Uterus (tissue), 4 donors: Measurements from ENCODE around the gene ANKRD11. TPM values are rescaled to one million over a fixed set of nuclear protein-coding genes. Genes with fewer than 3 reads are reported as not detected.
A peak's percentile ranks its signal among the peaks of the same experiment; 100 is the strongest.
"Not testable (repeated sequence)": the region's sequence is repeated elsewhere in the genome, so short reads cannot be mapped to it uniquely, and the experiment has no call there.

ENCODE experiments used
- DNase-seq, 2 donors: peaks; one replicate each; pipeline ENCODE4 v3.0.0-alpha.2; 2019 to 2020
- H3K27ac ChIP-seq, 2 donors: fragments of 200-600 bp; sonication (generic); 1 replicate in 1 of 2; 2 replicates in 1 of 2; pipeline ENCODE4 v1.5.1; 2016 to 2018
- H3K27me3 ChIP-seq, 2 donors: fragments of 200-600 bp; sonication (generic); one replicate each; pipeline ENCODE4 v1.5.1; 2018 to 2019; ENCODE audit warnings: control low read depth in 1 of 2
- H3K36me3 ChIP-seq, 2 donors: fragments of 200-600 bp; sonication (generic); one replicate each; pipeline ENCODE4 v1.5.1; 2019; ENCODE audit warnings: control low read depth in 1 of 2
- H3K4me1 ChIP-seq, 2 donors: fragments of 200-600 bp; sonication (generic); one replicate each; pipeline ENCODE4 v1.5.1; 2018 to 2019; ENCODE audit warnings: control low read depth in 1 of 2
- H3K4me3 ChIP-seq, 2 donors: fragments of 200-600 bp; sonication (generic); 1 replicate in 1 of 2; 2 replicates in 1 of 2; pipeline ENCODE4 v1.5.1; 2018 to 2019; ENCODE audit warnings: mild to moderate bottlenecking in 1 of 2
- H3K9me3 ChIP-seq, 2 donors: fragments of 200-600 bp; sonication (generic); one replicate each; pipeline ENCODE4 v1.5.1; 2019; ENCODE audit warnings: control low read depth in 1 of 2
- CTCF ChIP-seq, 4 experiments: fragments of 200-600 bp in 2 of 4; fragments of 450-650 bp in 2 of 4; sonication (generic) in 2 of 4; IDR thresholded peaks; one replicate each; pipeline ENCODE4 v1.5.1; 2016 to 2019; ENCODE audit warnings: antibody characterized with exemption in 4 of 4, mild to moderate bottlenecking in 2 of 4, moderate library complexity in 1 of 4
- POLR2A ChIP-seq, 2 donors: fragments of 450-650 bp; IDR thresholded peaks; one replicate each; pipeline ENCODE4 v1.6.1; 2016; ENCODE audit warnings: antibody characterized with exemption in 2 of 2, mild to moderate bottlenecking in 1 of 2, moderate library complexity in 1 of 2
- intact Hi-C: fragments of 100-400 bp; cut with DNase I; formaldehyde crosslinking; loops from one replicate; pipeline ENCODE4 v1.15.1; 2023; ENCODE audit warnings: low total_unique reads
- total RNA-seq, 4 donors: library from RNA; depleted of rRNA in 3 of 4; stranded (reverse); fragments of >200 nt in 3 of 4; gene quantifications; one replicate each; pipeline versions ENCODE4 v1.1.0 to v1.2.4, GENCODE V29; 2014 to 2023
- donor health status: DM: yes; HTN: yes; CAD: no.

Gene ANKRD11
- total RNA-seq, 4 donors from 2014 or later, result 20.5 to 182 (median 45.5) TPM

DNA sequence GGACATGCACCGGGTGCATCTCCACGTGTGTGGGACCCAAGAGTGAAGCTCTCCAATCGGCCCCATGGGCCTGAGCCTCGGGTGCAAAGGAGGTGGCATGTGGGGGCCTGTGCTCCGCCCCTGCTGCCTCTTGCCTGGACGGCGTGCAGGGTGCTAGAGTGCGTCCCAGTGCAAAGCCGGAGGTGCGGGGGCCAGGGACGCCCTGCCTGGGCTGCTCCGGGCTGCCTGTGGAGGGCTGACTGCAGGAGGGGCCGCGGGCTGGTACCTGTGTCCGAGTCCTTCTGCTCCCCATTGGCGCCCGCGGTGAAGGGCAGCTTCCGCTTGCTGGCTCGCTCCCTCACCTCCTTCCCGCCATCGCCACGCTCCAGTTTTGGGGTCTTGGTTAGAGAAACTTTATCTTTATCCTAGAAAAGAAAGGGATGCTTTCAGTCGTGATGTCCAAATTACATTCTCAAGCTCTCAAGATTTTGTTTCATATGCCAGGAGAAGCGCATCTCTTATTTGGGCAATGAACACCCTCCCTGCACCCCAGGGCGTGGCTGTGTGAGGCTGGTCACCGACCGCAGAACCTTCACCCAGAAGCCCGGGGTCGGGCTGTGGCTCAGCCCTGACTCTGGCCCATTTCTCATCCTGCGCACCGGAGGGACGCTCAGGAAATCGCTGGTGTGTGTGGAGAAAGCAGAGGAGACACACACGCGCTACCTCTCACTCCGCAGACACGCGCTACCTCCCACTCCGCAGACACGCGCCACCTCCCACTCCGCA lies 185.2 kb downstream of the ANKRD11 start:
- H3K9me3 ChIP-seq, result no peaks in the 10 kb centered on the region
- peaks cover 0 to 17% of the 10 kb centered on the region in 2 donors for H3K4me1 ChIP-seq
- DNase-seq, result no peak
- H3K27me3 ChIP-seq, result no peaks in the 10 kb centered on the region
- no peak overlapping the region for H3K27ac ChIP-seq
- H3K36me3 ChIP-seq, result no peaks in the 10 kb centered on the region
- intact Hi-C loops, result no loop called here
- no peak overlapping the region for H3K4me3 ChIP-seq
- TF ChIP-seq POLR2A (IDR thresholded peaks at IDR 0.05), result no peak
- TF ChIP-seq CTCF (IDR thresholded peaks at IDR 0.05), result no peak

GRCh38 chr16:89304181-89304851 lies 186.0 kb downstream of the ANKRD11 start:
- Histone ChIP-seq H3K36me3 (no peaks in the 10 kb centered on the region), H3K9me3 (no peaks in the 10 kb centered on the region), H3K27ac (no peak overlapping the region), H3K4me1 (peaks cover 0 to 19% of the 10 kb centered on the region in 2 donors), H3K27me3 (no peaks in the 10 kb centered on the region), H3K4me3 (no peak overlapping the region)
- no peak for TF ChIP-seq POLR2A (IDR thresholded peaks at IDR 0.05)
- TF ChIP-seq CTCF (IDR thresholded peaks at IDR 0.05), result no peak
- intact Hi-C loops, result no loop called here
- no peak for DNase-seq

GRCh38 chr16:89303617-89304016 lies 186.7 kb downstream of the ANKRD11 start:
- H3K4me1 ChIP-seq, result peaks cover 0 to 19% of the 10 kb centered on the region in 2 donors
- H3K27me3 ChIP-seq, result no peaks in the 10 kb centered on the region
- no peak overlapping the region for H3K27ac ChIP-seq
- no peaks in the 10 kb centered on the region for H3K36me3 ChIP-seq
- intact Hi-C loops, result no loop called here
- no peak for DNase-seq
- no peaks in the 10 kb centered on the region for H3K9me3 ChIP-seq
- no peak for TF ChIP-seq CTCF (IDR thresholded peaks at IDR 0.05)
- TF ChIP-seq POLR2A (IDR thresholded peaks at IDR 0.05), result no peak
- H3K4me3 ChIP-seq, result no peak overlapping the region

DNA sequence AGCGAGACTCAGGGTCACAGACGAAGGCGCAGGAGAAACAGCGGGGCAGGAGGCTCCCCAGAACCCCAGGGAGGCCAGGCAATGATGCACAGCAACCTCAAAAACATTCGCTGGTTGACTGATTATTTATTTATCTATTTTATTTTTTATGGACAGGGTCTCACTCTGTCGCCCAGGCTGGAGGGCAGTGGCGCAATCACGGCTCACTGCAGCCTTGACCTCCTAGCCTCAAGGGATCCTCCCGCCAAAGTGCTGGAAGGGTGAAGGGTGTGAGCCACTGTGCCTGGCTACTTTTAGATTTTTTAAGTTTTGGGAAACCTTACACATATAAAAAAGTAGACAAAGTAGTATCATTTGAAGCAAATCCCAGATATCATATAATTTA lies 189.4 kb downstream of the ANKRD11 start:
- no peaks in the 10 kb centered on the region for H3K36me3 ChIP-seq
- H3K27ac ChIP-seq, result peak overlapping the region; percentile 60 to 62
- TF ChIP-seq POLR2A (IDR thresholded peaks at IDR 0.05) (no peak), CTCF (IDR thresholded peaks at IDR 0.05) (no peak)
- no peaks in the 10 kb centered on the region for H3K27me3 ChIP-seq
- H3K4me3 ChIP-seq, result no peak overlapping the region
- no peaks in the 10 kb centered on the region for H3K9me3 ChIP-seq
- intact Hi-C loops, result no loop called here
- peaks cover 0 to 21% of the 10 kb centered on the region in 2 donors for H3K4me1 ChIP-seq
- DNase-seq, result no peak

DNA sequence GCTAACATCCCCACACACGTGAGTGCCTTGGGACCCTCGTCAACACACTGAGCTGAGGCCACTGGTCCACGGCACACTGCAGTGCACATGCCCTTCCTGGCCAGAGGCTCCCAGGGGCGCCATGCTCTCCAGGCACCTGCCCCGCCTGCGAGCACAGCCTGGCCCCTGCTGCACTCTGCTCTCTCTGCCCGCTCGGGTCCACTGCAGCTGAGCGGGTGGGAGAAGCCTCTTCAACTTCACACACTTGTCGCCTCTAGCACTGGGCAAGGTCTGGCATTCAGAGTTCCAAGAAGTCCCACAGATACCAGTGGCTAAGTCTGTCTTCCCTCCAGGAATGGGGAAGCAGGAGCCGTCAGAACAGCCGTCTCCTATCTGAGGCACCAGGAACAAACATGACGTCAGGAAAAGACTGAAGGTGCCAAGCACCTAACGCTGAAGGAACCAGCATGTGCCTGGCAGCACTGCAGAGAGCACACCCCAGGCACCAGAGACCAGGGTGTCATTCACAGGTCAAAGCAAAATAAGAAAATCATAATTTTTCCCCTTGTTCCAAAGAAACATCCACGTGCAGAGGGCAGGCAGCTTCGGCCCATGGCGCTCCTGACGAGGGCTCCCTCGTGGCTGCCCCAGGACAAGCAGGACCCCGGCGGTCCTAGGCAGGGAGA lies 189.9 kb downstream of the ANKRD11 start:
- intact Hi-C loops, result no loop called here
- no peaks in the 10 kb centered on the region for H3K9me3 ChIP-seq
- peaks cover 0 to 21% of the 10 kb centered on the region in 2 donors for H3K4me1 ChIP-seq
- peak overlapping the region; percentile 60 to 62 for H3K27ac ChIP-seq
- TF ChIP-seq CTCF (IDR thresholded peaks at IDR 0.05) (no peak), POLR2A (IDR thresholded peaks at IDR 0.05) (no peak)
- H3K4me3 ChIP-seq, result no peak overlapping the region
- DNase-seq, result no peak
- H3K36me3 ChIP-seq, result no peaks in the 10 kb centered on the region
- H3K27me3 ChIP-seq, result no peaks in the 10 kb centered on the region

GRCh38 chr16:89299357-89300111 lies 190.8 kb downstream of the ANKRD11 start:
- peaks cover 0 to 21% of the 10 kb centered on the region in 2 donors for H3K4me1 ChIP-seq
- H3K9me3 ChIP-seq, DNase-seq, H3K27me3 ChIP-seq, H3K36me3 ChIP-seq, intact Hi-C loops, H3K4me3 ChIP-seq: not testable (repeated sequence)
- peak overlapping the region; percentile 60 to 62 for H3K27ac ChIP-seq
